ENCODE measurements around the gene ZNF491. TPM values are rescaled to one million over a fixed set of nuclear protein-coding genes. Genes with fewer than 3 reads are reported as not detected.

Gene ZNF491
- polyA plus RNA-seq, 1 donor from 2014 or later: 29.8 TPM

DNA sequence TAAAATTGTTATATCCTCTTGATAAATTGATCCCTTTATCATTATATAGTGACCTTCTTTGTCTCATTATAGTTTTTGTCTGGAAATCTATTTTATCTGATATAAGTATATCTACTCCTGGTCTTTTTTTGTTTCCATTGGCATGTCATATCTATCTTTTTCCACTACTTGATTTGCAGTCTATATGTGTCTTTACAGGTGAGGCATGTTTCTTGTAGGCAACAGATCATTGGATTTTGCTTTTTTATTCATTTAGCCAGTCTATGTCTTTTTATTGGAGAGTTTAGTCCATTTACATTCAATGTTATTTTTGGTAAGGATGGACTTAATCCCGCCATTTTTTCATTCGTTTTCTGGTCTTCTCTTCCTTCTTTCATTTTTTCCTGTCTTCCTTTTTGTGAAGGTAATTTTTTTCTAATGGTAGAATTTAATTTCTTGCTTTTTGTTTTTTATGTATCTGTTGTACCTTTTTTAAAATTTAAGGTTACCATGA lies 46.0 kb upstream of the ZNF491 start:
- Histone ChIP-seq H3F3A (ENCODE audit: insufficient read depth, low read length, poor library complexity, severe bottlenecking) (no peaks in the 10 kb centered on the region), H3K4me3 (ENCODE audit: low read length) (no peak overlapping the region), H3K9me3 (ENCODE audit: low read length) (peaks cover 8% of the 10 kb centered on the region), H3K27ac (ENCODE audit: low read length) (no peak overlapping the region), H3K79me2 (replicated peaks; ENCODE audit: insufficient read depth, low read length) (no peaks in the 10 kb centered on the region), H3K9ac (ENCODE audit: low read length) (no peak overlapping the region), H3K9me2 (ENCODE audit: insufficient read depth, low read length) (no peaks in the 10 kb centered on the region), H3K36me3 (ENCODE audit: insufficient read depth, low read length) (no peaks in the 10 kb centered on the region), H2AFZ (ENCODE audit: low read depth, low read length) (no peak overlapping the region), H3K27me3 (ENCODE audit: insufficient read depth, low read depth, low read length) (no peaks in the 10 kb centered on the region), H4K20me1 (ENCODE audit: insufficient read depth) (no peaks in the 10 kb centered on the region), H3K4me2 (ENCODE audit: low read length) (no peak overlapping the region)
- TF ChIP-seq POLR2AphosphoS5 (IDR thresholded peaks at IDR 0.05) (no peak), TAF1 (IDR thresholded peaks at IDR 0.05; ENCODE audit: low read depth) (no peak), MXI1 (conservative IDR thresholded peaks at IDR 0.05; ENCODE audit: poor library complexity, severe bottlenecking) (no peak), EP300 (conservative IDR thresholded peaks at IDR 0.05; ENCODE audit: poor library complexity, severe bottlenecking) (no peak), EZH2 (IDR thresholded peaks at IDR 0.05; ENCODE audit: borderline replicate concordance, insufficient read depth, low read length, poor library complexity, severe bottlenecking) (no peak), SMC3 (conservative IDR thresholded peaks at IDR 0.05; ENCODE audit: poor library complexity) (no peak), RAD21 (conservative IDR thresholded peaks at IDR 0.05) (no peak)
- TF ChIP-seq, protein P1, sequence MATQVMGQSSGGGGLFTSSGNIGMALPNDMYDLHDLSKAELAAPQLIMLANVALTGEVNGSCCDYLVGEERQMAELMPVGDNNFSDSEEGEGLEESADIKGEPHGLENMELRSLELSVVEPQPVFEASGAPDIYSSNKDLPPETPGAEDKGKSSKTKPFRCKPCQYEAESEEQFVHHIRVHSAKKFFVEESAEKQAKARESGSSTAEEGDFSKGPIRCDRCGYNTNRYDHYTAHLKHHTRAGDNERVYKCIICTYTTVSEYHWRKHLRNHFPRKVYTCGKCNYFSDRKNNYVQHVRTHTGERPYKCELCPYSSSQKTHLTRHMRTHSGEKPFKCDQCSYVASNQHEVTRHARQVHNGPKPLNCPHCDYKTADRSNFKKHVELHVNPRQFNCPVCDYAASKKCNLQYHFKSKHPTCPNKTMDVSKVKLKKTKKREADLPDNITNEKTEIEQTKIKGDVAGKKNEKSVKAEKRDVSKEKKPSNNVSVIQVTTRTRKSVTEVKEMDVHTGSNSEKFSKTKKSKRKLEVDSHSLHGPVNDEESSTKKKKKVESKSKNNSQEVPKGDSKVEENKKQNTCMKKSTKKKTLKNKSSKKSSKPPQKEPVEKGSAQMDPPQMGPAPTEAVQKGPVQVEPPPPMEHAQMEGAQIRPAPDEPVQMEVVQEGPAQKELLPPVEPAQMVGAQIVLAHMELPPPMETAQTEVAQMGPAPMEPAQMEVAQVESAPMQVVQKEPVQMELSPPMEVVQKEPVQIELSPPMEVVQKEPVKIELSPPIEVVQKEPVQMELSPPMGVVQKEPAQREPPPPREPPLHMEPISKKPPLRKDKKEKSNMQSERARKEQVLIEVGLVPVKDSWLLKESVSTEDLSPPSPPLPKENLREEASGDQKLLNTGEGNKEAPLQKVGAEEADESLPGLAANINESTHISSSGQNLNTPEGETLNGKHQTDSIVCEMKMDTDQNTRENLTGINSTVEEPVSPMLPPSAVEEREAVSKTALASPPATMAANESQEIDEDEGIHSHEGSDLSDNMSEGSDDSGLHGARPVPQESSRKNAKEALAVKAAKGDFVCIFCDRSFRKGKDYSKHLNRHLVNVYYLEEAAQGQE (IDR thresholded peaks at IDR 0.05; ENCODE audit: borderline replicate concordance): no peak
- TF ChIP-seq, protein P2, sequence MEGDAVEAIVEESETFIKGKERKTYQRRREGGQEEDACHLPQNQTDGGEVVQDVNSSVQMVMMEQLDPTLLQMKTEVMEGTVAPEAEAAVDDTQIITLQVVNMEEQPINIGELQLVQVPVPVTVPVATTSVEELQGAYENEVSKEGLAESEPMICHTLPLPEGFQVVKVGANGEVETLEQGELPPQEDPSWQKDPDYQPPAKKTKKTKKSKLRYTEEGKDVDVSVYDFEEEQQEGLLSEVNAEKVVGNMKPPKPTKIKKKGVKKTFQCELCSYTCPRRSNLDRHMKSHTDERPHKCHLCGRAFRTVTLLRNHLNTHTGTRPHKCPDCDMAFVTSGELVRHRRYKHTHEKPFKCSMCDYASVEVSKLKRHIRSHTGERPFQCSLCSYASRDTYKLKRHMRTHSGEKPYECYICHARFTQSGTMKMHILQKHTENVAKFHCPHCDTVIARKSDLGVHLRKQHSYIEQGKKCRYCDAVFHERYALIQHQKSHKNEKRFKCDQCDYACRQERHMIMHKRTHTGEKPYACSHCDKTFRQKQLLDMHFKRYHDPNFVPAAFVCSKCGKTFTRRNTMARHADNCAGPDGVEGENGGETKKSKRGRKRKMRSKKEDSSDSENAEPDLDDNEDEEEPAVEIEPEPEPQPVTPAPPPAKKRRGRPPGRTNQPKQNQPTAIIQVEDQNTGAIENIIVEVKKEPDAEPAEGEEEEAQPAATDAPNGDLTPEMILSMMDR (IDR thresholded peaks at IDR 0.05; ENCODE audit: poor library complexity, severe bottlenecking): no peak

DNA sequence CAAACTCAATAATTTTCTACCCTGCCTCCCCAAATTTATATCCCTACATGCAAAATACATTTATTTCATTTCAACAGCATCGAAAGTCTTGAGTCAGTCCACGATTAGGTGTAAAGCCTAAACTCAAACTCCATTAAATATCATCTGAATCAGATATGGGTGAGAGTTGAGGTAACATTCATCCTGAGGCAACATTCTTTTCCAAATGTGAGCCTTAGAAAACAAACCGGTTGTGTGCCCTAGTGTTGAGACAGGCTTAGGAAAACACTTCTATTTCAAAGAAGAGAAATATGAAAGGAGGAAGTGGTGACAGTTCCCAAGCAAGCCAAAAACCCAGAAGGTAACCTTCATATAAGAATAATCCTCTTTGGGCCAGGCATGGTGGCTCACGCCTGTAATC lies 43.7 kb upstream of the ZNF491 start:
- H3K9ac ChIP-seq (ENCODE audit: low read length): no peak overlapping the region
- H3K27me3 ChIP-seq (ENCODE audit: insufficient read depth, low read depth, low read length): no peaks in the 10 kb centered on the region
- H3K9me2 ChIP-seq (ENCODE audit: insufficient read depth, low read length): no peaks in the 10 kb centered on the region

DNA sequence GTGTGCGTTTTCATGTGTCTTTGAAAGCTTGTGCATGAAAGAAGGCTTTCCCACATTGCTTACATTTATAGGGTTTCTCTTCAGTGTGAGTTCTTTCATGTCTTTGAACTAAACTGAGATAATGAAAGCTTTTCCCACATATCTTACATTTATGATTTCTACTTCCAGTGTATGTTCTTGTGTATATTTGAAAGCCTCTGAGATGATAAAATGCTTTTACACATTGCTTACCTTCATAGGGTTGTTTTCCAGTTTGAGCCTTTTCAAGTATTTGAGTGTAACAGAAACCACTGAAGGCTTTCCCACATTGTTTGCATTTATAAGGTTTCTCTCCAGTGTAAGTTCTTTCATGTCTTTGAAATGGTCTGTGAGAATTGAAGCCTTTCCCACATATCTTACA lies 41.4 kb upstream of the ZNF491 start:
- Histone ChIP-seq H3K36me3 (ENCODE audit: insufficient read depth, low read length) (no peaks in the 10 kb centered on the region), H2AFZ (ENCODE audit: low read depth, low read length) (no peak overlapping the region), H3K27me3 (ENCODE audit: insufficient read depth, low read depth, low read length) (no peaks in the 10 kb centered on the region), H4K20me1 (ENCODE audit: insufficient read depth) (no peaks in the 10 kb centered on the region), H3K4me2 (ENCODE audit: low read length) (no peak overlapping the region), H3K27ac (ENCODE audit: low read length) (no peak overlapping the region), H3K79me2 (replicated peaks; ENCODE audit: insufficient read depth, low read length) (no peaks in the 10 kb centered on the region), H3K9me3 (ENCODE audit: low read length) (peaks cover 8% of the 10 kb centered on the region), H3F3A (ENCODE audit: insufficient read depth, low read length, poor library complexity, severe bottlenecking) (no peaks in the 10 kb centered on the region), H3K4me3 (ENCODE audit: low read length) (no peak overlapping the region), H3K9ac (ENCODE audit: low read length) (no peak overlapping the region), H3K9me2 (ENCODE audit: insufficient read depth, low read length) (no peaks in the 10 kb centered on the region)
- no peak for TF ChIP-seq POLR2AphosphoS5 (IDR thresholded peaks at IDR 0.05)
- TF ChIP-seq EP300 (conservative IDR thresholded peaks at IDR 0.05; ENCODE audit: poor library complexity, severe bottlenecking): no peak
- TF ChIP-seq MXI1 (conservative IDR thresholded peaks at IDR 0.05; ENCODE audit: poor library complexity, severe bottlenecking): no peak
- TF ChIP-seq RAD21 (conservative IDR thresholded peaks at IDR 0.05): no peak
- TF ChIP-seq EZH2 (IDR thresholded peaks at IDR 0.05; ENCODE audit: borderline replicate concordance, insufficient read depth, low read length, poor library complexity, severe bottlenecking): no peak
- TF ChIP-seq TAF1 (IDR thresholded peaks at IDR 0.05; ENCODE audit: low read depth): no peak
- no peak for TF ChIP-seq SMC3 (conservative IDR thresholded peaks at IDR 0.05; ENCODE audit: poor library complexity)
- TF ChIP-seq, protein P1 (IDR thresholded peaks at IDR 0.05; ENCODE audit: borderline replicate concordance): no peak
- TF ChIP-seq, protein P2 (IDR thresholded peaks at IDR 0.05; ENCODE audit: poor library complexity, severe bottlenecking): no peak

More for the DNA sequence above, 43.7 kb upstream of the ZNF491 start:
- Histone ChIP-seq H3K36me3 (ENCODE audit: insufficient read depth, low read length) (no peaks in the 10 kb centered on the region), H3K4me2 (ENCODE audit: low read length) (no peak overlapping the region), H2AFZ (ENCODE audit: low read depth, low read length) (no peak overlapping the region), H3F3A (ENCODE audit: insufficient read depth, low read length, poor library complexity, severe bottlenecking) (no peaks in the 10 kb centered on the region), H3K27ac (ENCODE audit: low read length) (no peak overlapping the region), H3K4me3 (ENCODE audit: low read length) (no peak overlapping the region), H3K9me3 (ENCODE audit: low read length) (peaks cover 8% of the 10 kb centered on the region), H3K79me2 (replicated peaks; ENCODE audit: insufficient read depth, low read length) (no peaks in the 10 kb centered on the region), H4K20me1 (ENCODE audit: insufficient read depth) (no peaks in the 10 kb centered on the region)
- TF ChIP-seq POLR2AphosphoS5 (IDR thresholded peaks at IDR 0.05): no peak

Data from neural cell (in vitro differentiated cells).